NT2/D1 (cell line): ENCODE data around the gene ATXN1.

ENCODE experiments used
- SUZ12 ChIP-seq: IDR thresholded peaks from 2 replicates; pipeline ENCODE4 v1.6.1; 2011; ENCODE audit not compliant: insufficient read length, insufficient read depth; ENCODE audit errors: extremely low read depth
- YY1 ChIP-seq: IDR thresholded peaks from 2 replicates; pipeline ENCODE4 v1.6.1; 2011; ENCODE audit not compliant: insufficient read length, insufficient read depth
- ZNF274 ChIP-seq: IDR thresholded peaks from 2 replicates; pipeline ENCODE4 v1.6.1; 2011; ENCODE audit warnings: mild to moderate bottlenecking, low read depth, low read length

- no peak for TF ChIP-seq ZNF274
- TF ChIP-seq YY1: no peak
- no peak for TF ChIP-seq SUZ12
These were observed 37.9 kb downstream of the ATXN1 start for GRCh38 chr6:16723402-16723801.
